Measurements from ENCODE around the gene ANKRD13A.

The ANKRD13A gene

DNA sequence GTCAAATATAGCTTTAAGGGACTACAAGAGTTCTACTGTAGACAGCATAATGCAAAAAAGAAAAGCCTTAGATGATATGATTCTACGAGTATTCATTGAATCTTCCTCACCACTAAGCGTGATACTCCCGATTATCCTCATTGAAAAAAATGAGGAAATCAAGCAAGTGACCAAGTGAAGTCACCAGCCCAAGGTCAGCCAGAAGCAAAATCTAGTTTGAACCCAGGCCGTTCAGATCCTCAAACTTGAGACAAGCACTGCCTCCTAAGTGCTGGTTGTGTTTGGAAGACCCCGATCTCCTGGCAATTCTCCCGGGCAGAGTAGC is 3.9 kb upstream of the ANKRD13A start:
- TF ChIP-seq GATA3 (IDR thresholded peaks at IDR 0.05; ENCODE audit: low read depth, low read length) (no peak), GATA2 (IDR thresholded peaks at IDR 0.05; ENCODE audit: low read depth, low read length) (no peak)

GRCh38 chr12:109995686-109996482 is 3.3 kb upstream of the ANKRD13A start, which contains the start of gene GIT2:
Gene GIT2, minus strand, starts transcription at chr12:109996368. Its CDS starts 144 bp downstream, at chr12:109996224.
- TF ChIP-seq GATA3 (IDR thresholded peaks at IDR 0.05; ENCODE audit: low read depth, low read length) = no peak
- no peak for TF ChIP-seq GATA2 (IDR thresholded peaks at IDR 0.05; ENCODE audit: low read depth, low read length)

- TF ChIP-seq GATA2 (IDR thresholded peaks at IDR 0.05; ENCODE audit: low read depth, low read length) (no peak), GATA3 (IDR thresholded peaks at IDR 0.05; ENCODE audit: low read depth, low read length) (no peak)
Measured at GRCh38 chr12:109996483-109996853, 2.8 kb upstream of the ANKRD13A start.

GRCh38 chr12:109997393-109997792 is 1.8 kb upstream of the ANKRD13A start:
- no peak for TF ChIP-seq GATA2 (IDR thresholded peaks at IDR 0.05; ENCODE audit: low read depth, low read length)
- no peak for TF ChIP-seq GATA3 (IDR thresholded peaks at IDR 0.05; ENCODE audit: low read depth, low read length)

- TF ChIP-seq GATA3 (IDR thresholded peaks at IDR 0.05; ENCODE audit: low read depth, low read length) (no peak), GATA2 (IDR thresholded peaks at IDR 0.05; ENCODE audit: low read depth, low read length) (no peak)
Measured at GRCh38 chr12:109998241-109998903, 858 bp upstream of the ANKRD13A start.

GRCh38 chr12:109999649-109999971 is 380 bp downstream of the ANKRD13A start:
- TF ChIP-seq GATA2 (IDR thresholded peaks at IDR 0.05; ENCODE audit: low read depth, low read length) (no peak), GATA3 (IDR thresholded peaks at IDR 0.05; ENCODE audit: low read depth, low read length) (no peak)

DNA sequence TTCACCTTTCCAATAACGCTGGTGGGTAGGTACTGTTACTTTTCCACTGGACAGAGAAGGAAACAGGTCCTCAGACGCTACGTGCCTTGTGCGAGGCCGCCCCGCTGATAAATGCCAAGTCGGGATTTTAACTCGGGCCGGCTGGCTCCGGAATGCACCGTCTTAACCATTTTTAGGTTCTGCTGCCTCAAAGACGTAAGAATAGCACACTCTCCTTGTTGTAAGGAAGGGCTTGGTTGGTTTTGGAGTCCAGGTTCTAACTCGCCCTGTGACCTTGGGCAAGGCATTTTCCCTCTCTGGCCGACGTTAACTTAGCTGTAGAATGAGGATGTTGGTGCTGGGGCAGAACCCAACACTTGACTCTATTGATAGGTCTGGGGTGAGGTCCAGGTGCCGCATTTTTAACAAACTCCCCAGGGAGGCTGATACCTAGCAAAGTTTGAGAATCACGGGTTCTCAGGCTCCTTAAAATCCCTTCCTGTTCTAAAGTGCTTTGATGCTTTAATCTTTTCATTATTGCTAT is 814 bp downstream of the ANKRD13A start:
- TF ChIP-seq GATA3 (IDR thresholded peaks at IDR 0.05; ENCODE audit: low read depth, low read length) (no peak), GATA2 (IDR thresholded peaks at IDR 0.05; ENCODE audit: low read depth, low read length) (no peak)

- TF ChIP-seq GATA3 (IDR thresholded peaks at IDR 0.05; ENCODE audit: low read depth, low read length) (no peak), GATA2 (IDR thresholded peaks at IDR 0.05; ENCODE audit: low read depth, low read length) (no peak)
Measured at GRCh38 chr12:110001596-110001995, 2.4 kb downstream of the ANKRD13A start.

DNA sequence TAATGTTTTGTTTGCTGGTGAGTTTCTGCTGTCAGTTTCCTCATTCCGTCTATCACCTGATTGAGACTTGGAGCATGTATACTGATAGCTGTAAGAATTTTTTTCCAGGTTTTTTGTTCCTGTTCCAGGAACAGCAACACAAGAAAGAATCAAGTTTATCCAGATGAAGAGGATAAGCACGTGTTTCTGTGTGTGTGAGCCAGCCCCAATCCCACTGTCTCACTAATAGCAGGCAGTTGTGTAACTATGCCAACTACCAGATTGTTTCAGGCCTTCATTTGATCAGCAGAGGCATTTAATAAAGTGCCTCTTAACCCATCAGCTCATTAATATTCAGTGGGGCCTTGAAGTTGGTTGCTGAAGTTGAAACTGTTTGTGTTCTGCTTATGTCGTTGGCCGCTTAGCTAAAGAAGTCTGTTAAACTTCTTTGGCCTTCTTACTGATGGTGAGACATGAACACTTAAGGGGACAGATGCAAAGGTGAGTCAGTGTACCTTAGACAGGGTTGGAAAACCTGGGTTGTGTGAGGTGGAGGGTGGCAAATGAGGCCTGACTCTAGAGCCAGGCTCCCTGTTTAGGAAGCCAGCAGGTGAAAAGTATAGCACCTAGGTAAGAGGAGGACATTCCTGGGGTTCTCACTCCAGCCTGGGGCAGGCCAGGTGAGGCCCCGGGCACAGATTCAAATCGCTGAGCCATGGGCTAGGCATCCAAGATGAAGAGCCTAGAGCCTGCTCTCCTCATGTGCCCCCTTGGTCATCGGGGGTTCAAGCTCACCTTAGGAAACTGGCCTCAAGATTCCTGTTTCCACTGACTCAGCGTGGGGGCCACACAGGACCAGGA is 3.7 kb downstream of the ANKRD13A start:
- no peak for TF ChIP-seq GATA3 (IDR thresholded peaks at IDR 0.05; ENCODE audit: low read depth, low read length)
- no peak for TF ChIP-seq GATA2 (IDR thresholded peaks at IDR 0.05; ENCODE audit: low read depth, low read length)

- no peak for TF ChIP-seq GATA2 (IDR thresholded peaks at IDR 0.05; ENCODE audit: low read depth, low read length)
- no peak for TF ChIP-seq GATA3 (IDR thresholded peaks at IDR 0.05; ENCODE audit: low read depth, low read length)
Measured at GRCh38 chr12:110004598-110004997, 5.4 kb downstream of the ANKRD13A start.

- no peak for TF ChIP-seq GATA3 (IDR thresholded peaks at IDR 0.05; ENCODE audit: low read depth, low read length)
- no peak for TF ChIP-seq GATA2 (IDR thresholded peaks at IDR 0.05; ENCODE audit: low read depth, low read length)
Measured at GRCh38 chr12:110005319-110005973, 6.2 kb downstream of the ANKRD13A start.

GRCh38 chr12:110006115-110006514 is 6.9 kb downstream of the ANKRD13A start:
- TF ChIP-seq GATA2 (IDR thresholded peaks at IDR 0.05; ENCODE audit: low read depth, low read length) (no peak), GATA3 (IDR thresholded peaks at IDR 0.05; ENCODE audit: low read depth, low read length) (no peak)

DNA sequence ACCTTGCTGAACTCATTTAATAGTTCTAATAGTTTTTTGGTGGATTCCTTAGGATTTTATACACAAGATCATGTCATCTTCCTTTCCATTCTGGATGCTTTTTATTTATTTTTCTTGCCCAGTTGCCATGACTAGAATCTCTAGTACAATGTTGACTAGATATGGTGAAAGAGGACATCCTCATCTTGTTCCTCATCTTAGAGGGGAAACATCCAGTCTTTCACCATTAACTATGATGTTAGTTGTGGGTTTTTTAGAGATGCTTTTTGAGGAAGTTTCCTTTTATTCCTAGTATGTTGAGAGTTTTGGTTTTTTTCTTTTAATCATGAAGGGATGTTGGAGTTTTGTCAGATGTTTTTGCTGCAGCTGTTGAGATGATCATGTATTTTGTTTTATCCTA is 8.7 kb downstream of the ANKRD13A start:
- no peak for TF ChIP-seq GATA3 (IDR thresholded peaks at IDR 0.05; ENCODE audit: low read depth, low read length)
- TF ChIP-seq GATA2 (IDR thresholded peaks at IDR 0.05; ENCODE audit: low read depth, low read length) = no peak

Data from SH-SY5Y (cell line).